ENCODE results near the gene TFCP2.

TFCP2 gene

DNA sequence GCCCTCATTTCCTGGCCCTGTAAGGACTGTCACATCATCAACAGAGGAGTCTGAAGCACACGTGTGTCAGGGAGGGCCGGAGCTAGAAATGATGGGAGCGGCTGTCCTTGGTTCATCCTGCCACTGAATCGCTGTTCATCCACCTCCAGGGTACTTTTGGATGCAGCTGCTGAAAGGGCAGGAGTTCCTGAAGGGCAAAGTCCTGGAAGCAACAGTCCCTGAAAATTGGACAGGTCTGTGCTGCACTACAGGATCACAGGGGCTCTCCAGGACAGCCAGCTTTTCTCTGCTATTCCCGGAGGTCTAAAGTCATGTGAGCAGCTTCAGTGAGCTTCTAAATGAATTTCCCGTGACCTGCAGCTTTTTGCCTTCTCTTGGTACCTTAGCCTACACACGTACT, 27.2 kb upstream of the TFCP2 start:
- 0 out of 2 replicates have a peak, but pooled peaks cover 3% of the 10 kb centered on the region for H3K27me3 ChIP-seq (ENCODE audit: insufficient read depth, low read length)
- no peaks in the 10 kb centered on the region for H4K20me1 ChIP-seq (ENCODE audit: insufficient read depth, low read length)
- no peaks in the 10 kb centered on the region for H3F3A ChIP-seq (ENCODE audit: insufficient read depth, low read length)
- no peaks in the 10 kb centered on the region for H3K79me2 ChIP-seq (ENCODE audit: insufficient read depth, low read length)
- TF ChIP-seq, protein P1, sequence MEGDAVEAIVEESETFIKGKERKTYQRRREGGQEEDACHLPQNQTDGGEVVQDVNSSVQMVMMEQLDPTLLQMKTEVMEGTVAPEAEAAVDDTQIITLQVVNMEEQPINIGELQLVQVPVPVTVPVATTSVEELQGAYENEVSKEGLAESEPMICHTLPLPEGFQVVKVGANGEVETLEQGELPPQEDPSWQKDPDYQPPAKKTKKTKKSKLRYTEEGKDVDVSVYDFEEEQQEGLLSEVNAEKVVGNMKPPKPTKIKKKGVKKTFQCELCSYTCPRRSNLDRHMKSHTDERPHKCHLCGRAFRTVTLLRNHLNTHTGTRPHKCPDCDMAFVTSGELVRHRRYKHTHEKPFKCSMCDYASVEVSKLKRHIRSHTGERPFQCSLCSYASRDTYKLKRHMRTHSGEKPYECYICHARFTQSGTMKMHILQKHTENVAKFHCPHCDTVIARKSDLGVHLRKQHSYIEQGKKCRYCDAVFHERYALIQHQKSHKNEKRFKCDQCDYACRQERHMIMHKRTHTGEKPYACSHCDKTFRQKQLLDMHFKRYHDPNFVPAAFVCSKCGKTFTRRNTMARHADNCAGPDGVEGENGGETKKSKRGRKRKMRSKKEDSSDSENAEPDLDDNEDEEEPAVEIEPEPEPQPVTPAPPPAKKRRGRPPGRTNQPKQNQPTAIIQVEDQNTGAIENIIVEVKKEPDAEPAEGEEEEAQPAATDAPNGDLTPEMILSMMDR (IDR thresholded peaks at IDR 0.05; ENCODE audit: low read length), result no peak
- TF ChIP-seq EZH2 (IDR thresholded peaks at IDR 0.05; ENCODE audit: borderline replicate concordance, low read length), result no peak
- no peak overlapping the region for H2AFZ ChIP-seq (ENCODE audit: low read length)
- H3K27ac ChIP-seq (ENCODE audit: low read depth, low read length, poor library complexity, severe bottlenecking), result no peak overlapping the region
- H3K9me2 ChIP-seq (ENCODE audit: low read depth, low read length), result no peaks in the 10 kb centered on the region
- H3K9me3 ChIP-seq (ENCODE audit: low read length), result no peaks in the 10 kb centered on the region
- no peak overlapping the region for H3K9ac ChIP-seq (ENCODE audit: low read length)
- H3K4me3 ChIP-seq (ENCODE audit: low read depth, low read length, poor library complexity, severe bottlenecking), result no peak overlapping the region
- H3K36me3 ChIP-seq (ENCODE audit: insufficient read depth, low read length), result no peaks in the 10 kb centered on the region
- no peaks in the 10 kb centered on the region for H3K4me1 ChIP-seq (ENCODE audit: insufficient read depth, low read length, severe bottlenecking)
- H3K4me2 ChIP-seq (ENCODE audit: low read length), result no peak overlapping the region

DNA sequence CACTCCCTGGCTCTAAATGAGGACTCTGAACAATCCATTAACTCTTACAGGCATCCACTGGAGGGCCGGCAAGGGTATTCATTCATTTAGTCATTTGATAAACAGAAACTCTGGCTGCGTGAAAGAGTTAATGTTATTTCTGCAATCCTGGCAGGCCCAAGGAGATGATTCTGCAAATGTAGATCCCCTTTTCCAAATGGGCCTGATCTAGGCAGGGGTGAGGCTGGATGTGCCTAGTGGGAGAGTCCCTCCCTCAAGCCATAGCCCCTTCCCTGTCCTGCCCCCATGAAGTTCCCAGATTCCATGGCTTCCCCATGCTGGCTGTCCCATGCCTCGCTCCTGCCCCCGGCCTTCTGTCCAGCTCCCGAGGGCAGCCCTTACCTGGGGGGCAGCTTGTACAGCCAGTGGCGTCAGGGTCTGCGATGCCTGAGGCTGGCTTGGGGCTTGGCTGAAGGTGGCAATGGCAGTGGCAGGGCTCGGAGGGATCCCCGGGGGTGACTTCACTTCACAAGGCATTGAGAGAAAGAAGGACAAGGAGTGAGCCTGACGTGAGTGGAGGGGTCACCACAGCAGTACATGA, 26.5 kb upstream of the TFCP2 start:
- Histone ChIP-seq H3K36me3 (ENCODE audit: insufficient read depth, low read length) (no peaks in the 10 kb centered on the region), H3K9me3 (ENCODE audit: low read length) (no peaks in the 10 kb centered on the region), H3F3A (ENCODE audit: insufficient read depth, low read length) (no peaks in the 10 kb centered on the region), H3K27ac (ENCODE audit: low read depth, low read length, poor library complexity, severe bottlenecking) (no peak overlapping the region), H3K27me3 (ENCODE audit: insufficient read depth, low read length) (0 out of 2 replicates have a peak, but pooled peaks cover 3% of the 10 kb centered on the region), H2AFZ (ENCODE audit: low read length) (no peak overlapping the region), H3K4me3 (ENCODE audit: low read depth, low read length, poor library complexity, severe bottlenecking) (no peak overlapping the region), H4K20me1 (ENCODE audit: insufficient read depth, low read length) (no peaks in the 10 kb centered on the region), H3K9me2 (ENCODE audit: low read depth, low read length) (no peaks in the 10 kb centered on the region), H3K9ac (ENCODE audit: low read length) (no peak overlapping the region), H3K4me1 (ENCODE audit: insufficient read depth, low read length, severe bottlenecking) (no peaks in the 10 kb centered on the region), H3K4me2 (ENCODE audit: low read length) (no peak overlapping the region), H3K79me2 (ENCODE audit: insufficient read depth, low read length) (no peaks in the 10 kb centered on the region)
- no peak for TF ChIP-seq EZH2 (IDR thresholded peaks at IDR 0.05; ENCODE audit: borderline replicate concordance, low read length)
- TF ChIP-seq, protein P1 (IDR thresholded peaks at IDR 0.05; ENCODE audit: low read length), result no peak

DNA sequence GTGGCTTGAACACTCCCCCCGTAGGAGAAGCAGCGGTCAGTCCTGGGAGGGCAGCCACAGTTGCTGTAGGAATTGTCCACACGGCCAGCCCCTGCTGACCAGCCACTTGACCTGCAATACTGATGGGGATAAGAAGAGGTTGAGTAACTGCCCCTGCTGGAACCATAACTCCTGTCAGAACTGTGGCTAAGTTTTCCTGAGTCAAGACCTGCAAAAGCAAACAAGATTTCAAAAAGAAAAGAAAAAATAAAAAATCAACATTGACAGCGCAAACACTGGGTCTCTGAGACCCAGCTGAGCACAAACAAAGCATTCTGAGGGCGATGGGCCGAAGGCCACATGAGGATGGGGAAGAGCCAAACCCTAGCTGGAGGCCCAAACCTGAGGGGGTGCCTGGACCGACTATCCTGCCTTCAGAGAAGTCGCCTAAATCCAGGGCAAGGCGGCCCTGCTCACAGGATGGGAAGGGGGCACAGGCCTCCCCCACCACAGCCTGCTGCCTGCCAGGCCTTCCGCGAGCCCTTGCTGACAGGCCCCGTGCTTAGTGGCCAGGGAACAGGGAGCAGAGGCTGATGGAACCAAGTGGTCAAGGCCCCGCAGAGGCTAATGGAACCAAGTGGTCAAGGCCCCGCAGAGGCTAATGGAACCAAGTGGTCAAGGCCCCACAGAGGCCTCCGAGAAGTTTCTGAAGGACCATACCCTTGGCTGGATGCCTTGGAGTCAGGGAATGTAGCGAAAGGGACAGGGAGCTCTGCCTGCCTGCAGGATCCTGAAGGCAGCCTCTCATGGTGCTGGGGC, 25.8 kb upstream of the TFCP2 start:
- no peaks in the 10 kb centered on the region for H3K9me3 ChIP-seq (ENCODE audit: low read length)
- no peak overlapping the region for H3K9ac ChIP-seq (ENCODE audit: low read length)
- H3K4me3 ChIP-seq (ENCODE audit: low read depth, low read length, poor library complexity, severe bottlenecking), result no peak overlapping the region
- no peak overlapping the region for H2AFZ ChIP-seq (ENCODE audit: low read length)
- no peaks in the 10 kb centered on the region for H3K36me3 ChIP-seq (ENCODE audit: insufficient read depth, low read length)
- no peak for TF ChIP-seq EZH2 (IDR thresholded peaks at IDR 0.05; ENCODE audit: borderline replicate concordance, low read length)
- TF ChIP-seq, protein P1 (IDR thresholded peaks at IDR 0.05; ENCODE audit: low read length), result no peak
- no peaks in the 10 kb centered on the region for H3F3A ChIP-seq (ENCODE audit: insufficient read depth, low read length)
- no peaks in the 10 kb centered on the region for H4K20me1 ChIP-seq (ENCODE audit: insufficient read depth, low read length)
- H3K27me3 ChIP-seq (ENCODE audit: insufficient read depth, low read length), result 0 out of 2 replicates have a peak, but pooled peaks cover 3% of the 10 kb centered on the region
- H3K4me1 ChIP-seq (ENCODE audit: insufficient read depth, low read length, severe bottlenecking), result no peaks in the 10 kb centered on the region
- H3K27ac ChIP-seq (ENCODE audit: low read depth, low read length, poor library complexity, severe bottlenecking), result no peak overlapping the region
- no peak overlapping the region for H3K4me2 ChIP-seq (ENCODE audit: low read length)
- H3K79me2 ChIP-seq (ENCODE audit: insufficient read depth, low read length), result no peaks in the 10 kb centered on the region
- no peaks in the 10 kb centered on the region for H3K9me2 ChIP-seq (ENCODE audit: low read depth, low read length)

Data from OCI-LY1 (cell line).